Stimulated activated CD4-positive, alpha-beta T cell treated with anti-CD3 and anti-CD28 coated beads, Interleukin-2, amount 100 ng/mL, for 48 hours (primary cell): Measurements from ENCODE around the gene PRKCG.

Experiments used
- DNase-seq, 2 donors: peaks; one replicate each; pipeline ENCODE4 v3.0.0-alpha.2; 2020

Gene PRKCG

GRCh38 chr19:53900191-53900860, 18.3 kb downstream of the PRKCG start:
- no peak for DNase-seq

GRCh38 chr19:53903055-53903680, 21.2 kb downstream of the PRKCG start:
- peak in 1 of 2 donors; percentile 18 for DNase-seq

DNA sequence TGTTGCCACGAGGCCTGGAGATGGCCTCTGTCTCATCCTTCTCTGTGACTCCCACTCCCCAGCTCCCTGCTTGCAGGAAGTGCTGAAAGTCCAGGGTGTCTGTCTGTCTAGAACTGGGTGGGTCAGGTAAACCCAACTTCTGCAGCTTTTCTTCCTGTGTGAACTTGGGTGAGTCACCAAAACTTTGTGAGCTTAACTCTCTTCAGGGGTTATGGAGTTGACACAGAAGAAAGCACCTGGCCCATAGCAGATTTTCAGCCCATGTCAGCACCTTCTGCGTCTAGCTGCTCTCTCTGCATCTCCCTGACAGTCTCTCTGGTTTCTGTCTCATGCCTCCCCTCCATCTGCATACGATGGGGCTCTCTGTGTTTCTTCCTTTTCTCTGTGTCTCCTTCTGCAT, 22.9 kb downstream of the PRKCG start:
- DNase-seq: no peak

- DNase-seq: no peak
These were observed 23.8 kb downstream of the PRKCG start for GRCh38 chr19:53905787-53906186.

GRCh38 chr19:53906211-53907192, 24.5 kb downstream of the PRKCG start:
- peak; percentile 68 to 75 for DNase-seq

GRCh38 chr19:53907193-53907581, 25.2 kb downstream of the PRKCG start:
- DNase-seq: no peak

DNA sequence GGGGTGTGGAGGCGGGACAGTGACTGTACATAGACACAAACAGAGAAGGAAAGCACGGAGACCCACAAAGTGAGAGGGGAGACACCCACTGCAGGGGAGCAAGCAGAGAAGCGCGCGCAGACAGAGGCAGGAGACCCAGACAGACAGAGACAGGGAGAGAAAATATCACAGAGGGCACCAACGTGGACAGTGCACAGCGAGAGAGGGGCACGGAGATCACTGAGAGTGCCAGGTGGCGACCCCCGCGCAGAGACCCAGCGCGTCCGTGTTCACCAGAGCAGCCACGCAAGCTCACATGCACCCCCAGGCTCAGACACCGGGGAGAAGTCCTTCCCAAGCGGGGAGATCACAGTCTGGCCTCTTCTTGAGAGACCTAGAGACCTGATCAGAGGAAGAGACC, 25.7 kb downstream of the PRKCG start:
- no peak for DNase-seq

GRCh38 chr19:53908106-53908934, 26.3 kb downstream of the PRKCG start:
- DNase-seq: peak; percentile 43 to 53

- no peak for DNase-seq
These were observed 27.0 kb downstream of the PRKCG start, which contains the start of gene CACNG7 for GRCh38 chr19:53908935-53909415. TSS of gene CACNG7 (plus strand) at chr19:53909278. CDS start at chr19:53912832, 3,554 bp downstream.

DNA sequence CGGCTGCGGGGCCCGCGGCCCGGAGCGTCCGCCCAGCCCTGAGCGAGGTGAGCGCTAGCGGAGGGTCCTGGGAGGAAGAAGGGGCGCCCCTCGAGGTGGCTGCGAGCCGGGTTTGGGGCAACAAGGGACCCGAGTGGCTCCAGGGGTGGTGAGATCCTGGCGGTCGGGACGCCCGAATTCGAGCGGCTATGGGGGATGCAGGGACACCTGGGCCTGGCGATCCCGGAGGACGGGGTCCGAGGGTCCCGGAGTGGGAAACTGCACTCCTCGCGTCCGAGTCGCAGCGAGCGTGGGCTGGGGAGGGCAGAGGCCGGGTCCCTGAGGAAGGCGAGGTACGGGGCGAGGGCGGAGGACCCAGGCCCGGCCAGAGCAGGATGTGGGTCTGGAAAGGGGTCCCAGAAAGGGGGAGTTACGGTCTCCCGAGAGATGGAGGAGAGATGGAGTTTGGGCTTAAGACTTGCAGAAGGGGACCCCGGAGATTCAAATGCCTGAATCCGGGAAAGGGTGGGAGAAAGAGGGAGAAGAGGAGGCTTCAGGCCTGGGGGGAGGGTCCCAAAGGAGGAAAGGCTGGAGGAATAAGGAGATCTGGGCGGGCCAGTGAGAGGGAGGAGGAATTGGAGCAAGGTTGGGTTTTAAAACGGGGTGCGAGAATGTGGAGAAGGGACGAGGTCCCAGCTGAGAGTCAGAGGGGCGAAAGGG, 27.6 kb downstream of the PRKCG start:
- DNase-seq: no peak

- DNase-seq: no peak
These were observed 28.1 kb downstream of the PRKCG start for GRCh38 chr19:53910170-53910518.

GRCh38 chr19:53912653-53913052, 30.7 kb downstream of the PRKCG start:
- DNase-seq: no peak

DNA sequence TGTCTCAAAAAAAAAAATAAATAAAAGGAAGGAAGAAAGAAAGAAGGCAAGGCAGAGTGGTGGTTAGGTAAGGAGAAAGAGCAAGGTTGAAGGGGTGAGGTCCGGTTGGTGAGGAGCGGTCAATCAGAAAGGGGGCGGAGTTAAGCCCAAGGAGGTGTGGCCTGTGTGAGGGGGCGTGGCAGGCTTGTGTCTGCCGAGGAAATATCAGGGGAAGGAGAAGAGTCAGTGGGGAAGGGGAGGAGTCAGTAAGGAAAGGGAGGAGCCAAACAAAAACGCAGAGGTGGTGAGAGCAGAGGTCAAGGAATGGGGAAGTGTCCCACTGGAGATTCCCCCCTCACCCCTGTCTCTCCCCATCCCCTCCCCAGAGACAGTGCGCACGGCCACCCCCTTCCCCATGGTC, 33.0 kb downstream of the PRKCG start:
- no peak for DNase-seq

DNA sequence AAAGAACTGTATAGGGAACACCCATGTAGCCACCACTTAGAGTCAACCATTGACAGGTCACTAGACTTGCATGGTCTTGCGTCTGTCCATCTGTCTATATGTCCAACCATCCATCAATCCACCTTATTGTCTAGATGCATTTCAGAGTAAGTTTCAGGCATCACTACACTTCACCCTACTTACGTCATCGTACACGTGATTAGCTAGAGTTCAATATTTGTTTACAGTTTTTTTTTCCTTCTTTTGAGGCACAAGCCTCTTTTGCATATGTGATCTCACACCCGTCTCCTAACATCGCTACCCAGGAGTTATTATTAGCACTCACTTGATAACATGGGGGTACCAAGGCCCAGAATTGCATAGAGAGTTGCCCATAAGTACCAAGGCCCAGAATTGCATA, 34.0 kb downstream of the PRKCG start:
- DNase-seq: no peak

DNA sequence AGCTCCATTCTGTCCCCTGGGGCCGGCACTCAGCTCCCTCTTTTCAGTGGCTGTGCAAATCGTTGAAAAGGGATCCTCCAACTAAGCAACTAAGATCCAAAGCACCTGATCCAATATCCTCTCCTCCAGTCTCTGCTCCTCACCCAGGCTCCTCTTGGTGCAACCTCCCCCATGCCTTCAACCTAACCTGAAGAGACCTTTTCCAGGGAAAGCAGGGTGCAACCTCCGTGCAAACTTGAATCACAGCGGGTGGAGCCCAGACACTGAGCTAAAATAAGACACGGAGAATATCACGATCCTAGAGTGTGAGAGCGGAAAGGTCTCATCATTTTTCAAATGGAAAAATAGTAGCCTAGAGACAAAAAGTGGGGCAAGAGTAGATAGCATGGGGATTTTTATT, 35.4 kb downstream of the PRKCG start:
- no peak for DNase-seq

GRCh38 chr19:53927739-53928138, 45.7 kb downstream of the PRKCG start:
- DNase-seq: peak; percentile 9 to 15

- DNase-seq: no peak
These were observed 54.0 kb downstream of the PRKCG start for GRCh38 chr19:53936029-53936428.

DNA sequence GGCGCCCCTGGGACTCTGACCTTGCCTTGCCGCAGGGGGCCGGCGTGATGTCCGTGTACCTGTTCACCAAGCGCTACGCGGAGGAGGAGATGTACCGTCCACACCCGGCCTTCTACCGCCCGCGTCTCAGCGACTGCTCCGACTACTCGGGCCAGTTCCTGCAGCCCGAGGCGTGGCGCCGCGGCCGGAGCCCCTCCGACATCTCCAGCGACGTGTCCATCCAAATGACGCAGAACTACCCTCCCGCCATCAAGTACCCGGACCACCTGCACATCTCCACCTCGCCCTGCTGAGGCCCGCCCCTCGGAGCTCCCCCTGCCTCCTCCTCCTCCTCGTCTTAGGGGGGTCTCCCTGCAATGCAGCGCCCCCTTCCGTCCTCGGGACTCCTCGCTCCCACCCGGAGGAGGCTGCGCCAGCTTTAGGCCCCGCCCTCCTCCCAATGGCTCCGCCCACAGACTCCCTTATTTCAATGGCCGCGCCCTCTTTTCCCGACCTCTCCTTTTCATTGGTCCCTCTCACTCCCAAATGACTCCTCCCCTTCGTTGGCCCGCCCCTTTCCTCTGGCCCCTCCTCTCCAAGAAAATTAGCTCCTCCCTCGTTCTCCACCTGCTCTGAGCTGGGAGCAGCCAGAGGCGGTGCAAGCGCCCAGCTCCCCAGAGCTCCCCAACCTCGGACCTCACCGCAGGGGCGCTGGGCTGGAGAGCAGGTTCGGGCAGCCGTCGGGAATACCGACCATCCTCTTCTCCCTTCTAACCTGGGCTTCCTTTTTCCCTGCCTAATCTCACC, 60.2 kb downstream of the PRKCG start:
- DNase-seq: peak in 1 of 2 donors; percentile 10

DNA sequence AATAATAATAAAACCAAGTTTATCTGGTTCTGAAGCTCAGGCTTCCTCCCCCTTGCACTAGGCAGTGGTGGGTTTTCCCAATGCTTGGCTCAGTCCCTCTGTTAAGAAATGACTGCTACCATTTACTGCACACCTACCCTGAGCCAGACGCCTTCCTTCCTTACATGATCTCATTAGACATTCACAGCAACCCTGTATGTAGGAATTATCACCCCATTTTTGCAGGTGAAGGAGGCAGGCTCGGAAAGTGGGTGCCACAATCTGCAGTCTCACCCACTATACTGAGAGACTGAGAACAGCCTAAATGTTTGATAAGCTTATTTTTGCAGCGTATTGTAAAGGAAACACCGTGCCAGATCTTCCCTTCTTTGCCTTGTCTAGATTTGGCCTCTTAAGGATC, 62.4 kb downstream of the PRKCG start:
- DNase-seq: no peak

DNA sequence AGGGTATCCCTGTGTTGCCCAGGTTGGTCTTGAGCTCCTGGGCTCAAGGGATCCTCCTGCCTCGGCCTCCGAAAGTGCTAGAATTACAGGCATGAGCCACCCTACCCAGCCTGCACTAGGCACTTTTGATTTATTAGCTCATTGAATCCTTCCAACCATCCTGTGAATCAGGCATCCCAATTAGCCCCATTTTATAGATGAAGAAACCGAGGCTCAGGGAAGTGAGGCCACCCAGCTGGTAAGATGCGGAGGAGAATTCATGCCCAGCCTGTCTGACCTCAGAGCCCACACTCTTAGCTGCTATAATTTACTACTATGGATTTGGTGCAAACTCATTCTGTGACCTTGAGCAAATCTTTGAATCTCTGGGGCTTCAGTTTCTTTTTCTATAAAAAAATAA, 62.9 kb downstream of the PRKCG start:
- no peak for DNase-seq

GRCh38 chr19:53945441-53945840, 63.4 kb downstream of the PRKCG start:
- no peak for DNase-seq
